Measurements from ENCODE around the gene WFS1.
A peak's percentile ranks its signal among the peaks of the same experiment; 100 is the strongest.

The WFS1 gene

DNA sequence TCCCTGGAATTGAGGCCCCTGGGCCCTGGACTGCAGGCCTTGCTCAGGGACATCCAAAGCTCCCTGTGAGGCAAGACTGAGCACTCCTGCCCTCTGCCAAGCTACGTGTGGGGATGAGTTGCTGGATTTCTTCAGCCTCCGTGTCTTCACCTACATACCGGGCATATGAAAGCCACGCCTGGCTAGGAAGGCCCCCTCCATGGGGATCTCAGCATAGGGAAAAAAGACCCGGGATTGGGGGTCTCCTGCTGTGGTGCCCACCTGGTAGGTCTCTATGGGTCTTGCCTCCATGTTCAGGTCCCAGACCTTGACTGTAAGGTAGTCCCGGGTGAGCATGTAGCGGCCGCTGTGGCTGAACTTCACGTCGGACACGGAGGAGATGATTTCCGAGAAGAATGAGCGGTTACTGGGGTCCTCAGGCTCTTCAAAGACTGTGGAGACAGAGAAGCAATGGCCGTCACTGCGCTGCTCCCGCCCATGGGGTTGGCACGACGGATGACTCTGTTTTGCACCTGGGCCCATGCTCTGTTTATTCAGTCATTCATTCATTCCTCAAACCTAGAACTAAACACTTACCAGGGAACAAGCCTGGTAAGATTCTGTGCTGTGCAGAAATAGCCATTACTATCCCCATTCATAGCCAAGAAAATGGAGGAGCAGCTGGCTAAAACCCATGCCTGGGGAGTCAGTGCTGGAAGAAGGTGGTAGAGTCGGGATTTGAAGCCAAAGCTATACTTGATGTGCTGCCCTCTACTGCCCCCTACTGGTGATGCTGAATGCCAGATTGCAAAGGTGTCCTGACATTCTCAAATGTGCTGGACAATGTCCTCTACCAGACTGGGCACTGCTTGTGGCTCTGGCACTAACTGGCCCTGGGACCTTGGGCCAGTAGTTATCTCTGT lies 63.9 kb downstream of the WFS1 start:
- no peak overlapping the region for H3K4me3 ChIP-seq (ENCODE audit: low read length)
- DNase-seq (ENCODE audit: low read depth), result no peak
- TF ChIP-seq, protein P1, sequence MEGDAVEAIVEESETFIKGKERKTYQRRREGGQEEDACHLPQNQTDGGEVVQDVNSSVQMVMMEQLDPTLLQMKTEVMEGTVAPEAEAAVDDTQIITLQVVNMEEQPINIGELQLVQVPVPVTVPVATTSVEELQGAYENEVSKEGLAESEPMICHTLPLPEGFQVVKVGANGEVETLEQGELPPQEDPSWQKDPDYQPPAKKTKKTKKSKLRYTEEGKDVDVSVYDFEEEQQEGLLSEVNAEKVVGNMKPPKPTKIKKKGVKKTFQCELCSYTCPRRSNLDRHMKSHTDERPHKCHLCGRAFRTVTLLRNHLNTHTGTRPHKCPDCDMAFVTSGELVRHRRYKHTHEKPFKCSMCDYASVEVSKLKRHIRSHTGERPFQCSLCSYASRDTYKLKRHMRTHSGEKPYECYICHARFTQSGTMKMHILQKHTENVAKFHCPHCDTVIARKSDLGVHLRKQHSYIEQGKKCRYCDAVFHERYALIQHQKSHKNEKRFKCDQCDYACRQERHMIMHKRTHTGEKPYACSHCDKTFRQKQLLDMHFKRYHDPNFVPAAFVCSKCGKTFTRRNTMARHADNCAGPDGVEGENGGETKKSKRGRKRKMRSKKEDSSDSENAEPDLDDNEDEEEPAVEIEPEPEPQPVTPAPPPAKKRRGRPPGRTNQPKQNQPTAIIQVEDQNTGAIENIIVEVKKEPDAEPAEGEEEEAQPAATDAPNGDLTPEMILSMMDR (IDR thresholded peaks at IDR 0.05; ENCODE audit: insufficient read depth, low read depth, low read length, missing control alignments), result peak; percentile 51

DNA sequence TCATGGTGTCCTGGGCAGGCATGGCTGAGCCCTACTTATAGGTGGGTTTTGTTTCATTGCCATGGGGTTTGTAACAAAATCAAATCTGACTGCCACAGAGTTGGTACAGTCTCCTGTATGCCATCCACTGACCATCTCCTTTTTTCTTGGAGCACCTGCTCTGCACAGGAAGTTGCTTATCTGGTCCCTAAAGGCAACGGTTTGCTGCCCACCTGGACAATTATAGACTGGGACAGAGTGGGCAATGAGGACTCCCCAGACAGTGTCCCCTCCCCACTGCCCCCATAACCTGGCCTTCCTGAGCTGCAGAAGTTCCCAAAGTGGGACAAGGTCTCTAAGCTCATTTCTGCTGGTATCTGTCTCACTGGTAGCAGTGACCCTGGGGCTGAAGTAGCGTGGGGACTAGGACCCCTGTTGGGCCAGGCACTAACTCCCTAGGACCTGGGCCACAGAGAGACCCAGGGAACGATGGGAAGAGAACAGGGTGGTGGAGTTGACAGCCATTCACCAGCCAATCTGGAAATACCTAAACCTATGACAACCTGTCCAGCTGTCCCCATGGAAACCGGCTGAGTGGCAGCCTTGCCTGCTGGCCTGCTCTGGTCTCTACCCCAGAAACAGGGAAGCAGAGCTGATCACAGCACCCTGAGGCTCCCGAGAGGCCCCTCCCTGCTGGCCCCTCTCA lies 64.7 kb downstream of the WFS1 start:
- no peak overlapping the region for H3K4me3 ChIP-seq (ENCODE audit: low read length)
- DNase-seq (ENCODE audit: low read depth), result no peak
- TF ChIP-seq, protein P1 (IDR thresholded peaks at IDR 0.05; ENCODE audit: insufficient read depth, low read depth, low read length, missing control alignments), result no peak

DNA sequence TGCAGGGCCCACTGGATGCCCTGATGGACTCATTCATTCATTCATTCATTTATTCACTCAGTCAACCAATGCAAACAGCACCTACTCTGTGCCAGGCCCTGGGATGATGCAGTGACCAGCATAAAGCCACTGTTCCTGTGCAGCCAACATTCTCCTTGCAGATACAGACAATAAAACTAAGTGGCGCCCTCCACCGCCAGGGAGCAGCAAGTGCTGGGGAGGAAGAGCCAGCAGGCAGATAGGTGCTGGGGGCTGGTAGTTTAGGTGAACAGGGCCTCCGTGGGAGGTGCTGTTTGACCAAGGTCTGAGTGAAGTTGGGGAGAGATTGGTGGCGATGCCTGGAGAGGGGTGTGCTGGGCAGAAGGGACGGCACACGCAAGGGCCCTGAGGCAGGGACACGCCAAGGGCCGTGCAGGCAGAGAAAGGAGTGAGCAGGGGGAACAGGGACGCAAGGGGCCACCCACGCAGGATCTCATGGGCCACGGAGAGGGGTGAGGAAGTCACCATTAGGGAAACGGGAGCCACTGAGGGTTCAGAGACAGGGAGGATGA lies 65.5 kb downstream of the WFS1 start:
- TF ChIP-seq, protein P1 (IDR thresholded peaks at IDR 0.05; ENCODE audit: insufficient read depth, low read depth, low read length, missing control alignments), result no peak
- no peak overlapping the region for H3K4me3 ChIP-seq (ENCODE audit: low read length)
- no peak for DNase-seq (ENCODE audit: low read depth)

DNA sequence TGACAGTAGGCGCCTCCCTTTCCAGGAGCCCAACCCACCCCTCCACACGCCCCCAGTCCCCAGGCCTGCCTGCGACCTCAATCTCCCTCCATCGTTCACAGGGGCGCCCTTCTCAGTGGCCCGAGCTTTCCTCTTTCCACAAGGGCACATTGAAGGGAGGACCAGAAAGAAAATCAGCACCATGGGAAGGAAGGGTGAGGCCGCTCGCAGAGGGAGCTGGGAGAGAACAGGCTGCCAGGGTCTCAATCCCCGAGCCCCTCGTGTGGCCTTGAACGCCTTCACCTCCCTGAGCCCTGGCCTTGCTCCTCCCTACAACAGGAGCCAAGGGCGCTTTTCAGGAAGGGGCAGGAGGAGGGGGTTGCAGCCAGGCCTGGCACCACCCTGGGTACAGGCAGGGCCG lies 66.5 kb downstream of the WFS1 start:
- no peak for DNase-seq (ENCODE audit: low read depth)
- no peak overlapping the region for H3K4me3 ChIP-seq (ENCODE audit: low read length)
- TF ChIP-seq, protein P1 (IDR thresholded peaks at IDR 0.05; ENCODE audit: insufficient read depth, low read depth, low read length, missing control alignments), result no peak

DNA sequence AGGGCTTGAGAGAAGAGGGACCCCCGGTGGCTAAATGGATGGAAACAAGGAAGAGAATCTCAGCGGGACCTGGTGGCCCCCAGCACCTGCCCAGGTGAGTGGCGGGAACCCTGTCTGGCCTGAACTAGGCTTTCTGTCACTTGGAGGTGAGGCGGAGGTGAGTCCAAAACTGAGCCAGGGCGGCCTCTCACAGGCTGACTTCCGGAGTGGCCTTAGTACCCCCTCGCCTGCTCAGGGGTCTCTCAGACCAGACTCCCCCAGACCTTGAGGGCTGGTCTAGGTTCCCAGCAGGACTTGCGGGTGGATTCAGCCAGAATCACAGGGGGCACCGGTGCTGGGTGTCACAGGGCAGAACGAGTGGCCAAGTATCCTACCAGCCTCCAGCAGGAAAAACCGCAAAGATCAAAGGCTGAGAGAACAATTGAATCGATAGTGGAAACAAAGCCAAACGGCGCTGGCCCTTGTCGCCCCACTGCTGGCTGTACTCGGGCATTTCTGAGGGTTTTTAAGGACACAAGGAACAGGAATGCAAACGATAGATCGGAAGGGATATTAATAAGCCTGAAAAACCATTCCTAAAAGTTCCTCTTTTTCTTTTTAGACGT lies 67.8 kb downstream of the WFS1 start:
- H3K4me3 ChIP-seq (ENCODE audit: low read length), result no peak overlapping the region
- TF ChIP-seq, protein P1 (IDR thresholded peaks at IDR 0.05; ENCODE audit: insufficient read depth, low read depth, low read length, missing control alignments), result no peak
- DNase-seq (ENCODE audit: low read depth), result no peak

DNA sequence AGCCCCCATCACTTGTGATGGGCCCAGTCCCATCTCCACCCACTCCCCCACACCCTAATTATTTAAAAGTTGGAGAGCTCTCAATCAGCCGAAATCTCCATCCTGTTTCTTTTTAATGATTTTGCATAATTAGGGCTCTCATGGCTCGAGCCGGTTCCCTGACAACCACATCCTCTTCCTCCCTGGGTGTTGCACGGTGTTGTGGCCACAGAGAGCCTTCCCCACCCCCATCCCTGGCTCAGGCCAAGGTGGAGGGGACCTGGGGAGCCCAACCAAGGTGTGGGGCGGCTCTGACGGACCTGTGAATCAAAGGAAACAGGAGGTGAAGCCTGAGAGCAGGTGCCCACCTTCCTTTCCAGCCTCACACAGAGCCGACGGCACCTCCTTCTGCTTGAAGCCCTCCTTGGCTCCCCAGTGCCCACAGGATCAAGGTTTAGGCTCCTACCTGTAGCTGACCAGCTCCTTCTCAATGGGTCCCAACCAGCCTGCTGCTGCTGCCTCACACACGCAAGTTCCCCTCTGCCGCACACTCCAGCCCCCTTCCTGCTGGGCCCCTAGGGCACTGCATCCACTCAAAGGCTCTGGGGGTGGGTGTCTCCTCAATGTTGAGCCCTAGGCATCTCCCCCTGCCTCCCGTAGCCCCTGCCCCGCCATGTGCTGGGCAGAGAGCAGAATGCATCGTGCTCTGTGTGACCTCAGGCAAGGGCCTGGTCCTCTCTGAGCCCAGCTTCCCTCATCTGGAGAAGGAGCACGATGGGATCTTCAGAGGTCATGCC lies 68.7 kb downstream of the WFS1 start:
- DNase-seq (ENCODE audit: low read depth), result no peak
- no peak overlapping the region for H3K4me3 ChIP-seq (ENCODE audit: low read length)
- TF ChIP-seq, protein P1 (IDR thresholded peaks at IDR 0.05; ENCODE audit: insufficient read depth, low read depth, low read length, missing control alignments), result no peak

All from epithelial cell of esophagus (primary cell).